ENCODE data around the gene NR2E3. TPM values are rescaled to one million over a fixed set of nuclear protein-coding genes. Genes with fewer than 3 reads are reported as not detected.

Gene NR2E3
- total and polyA plus RNA-seq, 4 donors: 0.17 to 0.18 TPM; not detected in 2

DNA sequence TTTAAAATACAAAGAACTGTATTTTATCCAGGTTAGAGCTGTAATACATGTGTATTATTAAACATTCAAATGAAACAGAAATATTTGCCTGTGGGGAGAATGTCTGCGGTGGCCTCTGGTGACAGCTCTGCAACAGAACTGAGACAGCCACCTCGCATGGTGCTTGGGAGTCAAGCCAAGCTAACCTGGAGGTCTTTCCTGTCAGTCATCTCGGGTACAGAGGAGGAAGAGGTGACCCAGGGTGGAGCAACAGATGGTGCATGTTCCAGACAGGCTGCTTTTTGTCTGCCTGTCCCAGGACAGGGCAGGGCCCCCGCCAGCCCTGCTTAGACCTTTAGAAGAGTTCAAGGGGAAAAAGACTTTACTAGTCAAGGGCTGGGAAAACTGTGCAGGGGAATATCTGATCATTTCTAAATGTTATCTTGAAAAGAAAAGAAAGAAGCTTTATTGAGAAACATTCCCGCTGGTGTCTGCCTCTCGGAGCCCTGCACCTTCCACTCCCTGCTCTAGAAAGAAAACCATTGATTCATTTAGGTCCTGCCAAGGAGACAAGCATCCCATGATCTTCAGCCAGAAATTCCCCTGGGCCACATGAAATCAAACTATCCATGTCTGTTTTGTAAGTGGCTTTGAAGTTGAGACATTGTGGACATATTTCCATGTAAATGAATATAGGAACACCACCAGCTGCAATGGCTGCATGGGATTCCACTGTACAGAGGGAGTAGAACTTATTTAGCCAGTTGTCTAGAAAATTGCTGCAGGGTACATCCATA, 5.5 kb upstream of the NR2E3 start:
- no peaks in the 10 kb centered on the region for H3K4me1 ChIP-seq (ENCODE audit: control insufficient read depth in 4 of 4, insufficient read depth in 4 of 4, low read length in 3 of 4)
- no peaks in the 10 kb centered on the region for H3K9me3 ChIP-seq (ENCODE audit: control insufficient read depth in 4 of 4, low read length in 3 of 4)
- peaks cover 0 to 4% (median 2%) of the 10 kb centered on the region in 4 donors for H3K27me3 ChIP-seq (ENCODE audit: control insufficient read depth in 4 of 4, insufficient read depth in 4 of 4, low read length in 3 of 4)
- H3K36me3 ChIP-seq (ENCODE audit: control insufficient read depth in 4 of 4, insufficient read depth in 3 of 4, low read depth in 1 of 4, low read length in 3 of 4): no peaks in the 10 kb centered on the region
- 80% methylated on average over 6 of the region's 6 CpGs for WGBS
- no peak overlapping the region for H3K4me3 ChIP-seq (ENCODE audit: low read depth in 1 of 3, low read length in 3 of 3)
- TF ChIP-seq FOXA1 (IDR thresholded peaks at IDR 0.05) (no peak), HNF4G (IDR thresholded peaks at IDR 0.05) (no peak), RAD21 (IDR thresholded peaks at IDR 0.05) (no peak), JUND (IDR thresholded peaks at IDR 0.05) (no peak), YY1 (IDR thresholded peaks at IDR 0.05) (no peak), SP1 (IDR thresholded peaks at IDR 0.05) (no peak), HNF4A (conservative IDR thresholded peaks at IDR 0.05) (no peak), TAF1 (conservative IDR thresholded peaks at IDR 0.05) (no peak), EGR1 (IDR thresholded peaks at IDR 0.05; ENCODE audit: low read depth in 2 of 2) (no peak), FOXA2 (IDR thresholded peaks at IDR 0.05) (no peak), NR2F2 (IDR thresholded peaks at IDR 0.05) (no peak)
- TF ChIP-seq, protein P1, sequence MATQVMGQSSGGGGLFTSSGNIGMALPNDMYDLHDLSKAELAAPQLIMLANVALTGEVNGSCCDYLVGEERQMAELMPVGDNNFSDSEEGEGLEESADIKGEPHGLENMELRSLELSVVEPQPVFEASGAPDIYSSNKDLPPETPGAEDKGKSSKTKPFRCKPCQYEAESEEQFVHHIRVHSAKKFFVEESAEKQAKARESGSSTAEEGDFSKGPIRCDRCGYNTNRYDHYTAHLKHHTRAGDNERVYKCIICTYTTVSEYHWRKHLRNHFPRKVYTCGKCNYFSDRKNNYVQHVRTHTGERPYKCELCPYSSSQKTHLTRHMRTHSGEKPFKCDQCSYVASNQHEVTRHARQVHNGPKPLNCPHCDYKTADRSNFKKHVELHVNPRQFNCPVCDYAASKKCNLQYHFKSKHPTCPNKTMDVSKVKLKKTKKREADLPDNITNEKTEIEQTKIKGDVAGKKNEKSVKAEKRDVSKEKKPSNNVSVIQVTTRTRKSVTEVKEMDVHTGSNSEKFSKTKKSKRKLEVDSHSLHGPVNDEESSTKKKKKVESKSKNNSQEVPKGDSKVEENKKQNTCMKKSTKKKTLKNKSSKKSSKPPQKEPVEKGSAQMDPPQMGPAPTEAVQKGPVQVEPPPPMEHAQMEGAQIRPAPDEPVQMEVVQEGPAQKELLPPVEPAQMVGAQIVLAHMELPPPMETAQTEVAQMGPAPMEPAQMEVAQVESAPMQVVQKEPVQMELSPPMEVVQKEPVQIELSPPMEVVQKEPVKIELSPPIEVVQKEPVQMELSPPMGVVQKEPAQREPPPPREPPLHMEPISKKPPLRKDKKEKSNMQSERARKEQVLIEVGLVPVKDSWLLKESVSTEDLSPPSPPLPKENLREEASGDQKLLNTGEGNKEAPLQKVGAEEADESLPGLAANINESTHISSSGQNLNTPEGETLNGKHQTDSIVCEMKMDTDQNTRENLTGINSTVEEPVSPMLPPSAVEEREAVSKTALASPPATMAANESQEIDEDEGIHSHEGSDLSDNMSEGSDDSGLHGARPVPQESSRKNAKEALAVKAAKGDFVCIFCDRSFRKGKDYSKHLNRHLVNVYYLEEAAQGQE (IDR thresholded peaks at IDR 0.05): no peak
- no peak overlapping the region for H3K27ac ChIP-seq (ENCODE audit: low read depth in 1 of 2, low read length in 2 of 2)
- H3K9ac ChIP-seq (ENCODE audit: low read depth in 1 of 2, low read length in 2 of 2): no peak overlapping the region
- DNase-seq (ENCODE audit: low spot score): no peak

GRCh38 chr15:71806452-71806931, 3.9 kb upstream of the NR2E3 start:
- no peak for DNase-seq (ENCODE audit: low spot score)
- TF ChIP-seq FOXA2 (IDR thresholded peaks at IDR 0.05) (no peak), EGR1 (IDR thresholded peaks at IDR 0.05; ENCODE audit: low read depth in 2 of 2) (no peak), TAF1 (conservative IDR thresholded peaks at IDR 0.05) (no peak)
- Histone ChIP-seq H3K27me3 (ENCODE audit: control insufficient read depth in 4 of 4, insufficient read depth in 4 of 4, low read length in 3 of 4) (peaks cover 0 to 4% (median 2%) of the 10 kb centered on the region in 4 donors), H3K4me3 (ENCODE audit: low read depth in 1 of 3, low read length in 3 of 3) (no peak overlapping the region), H3K27ac (ENCODE audit: low read depth in 1 of 2, low read length in 2 of 2) (no peak overlapping the region), H3K36me3 (ENCODE audit: control insufficient read depth in 4 of 4, insufficient read depth in 3 of 4, low read depth in 1 of 4, low read length in 3 of 4) (no peaks in the 10 kb centered on the region), H3K4me1 (ENCODE audit: control insufficient read depth in 4 of 4, insufficient read depth in 4 of 4, low read length in 3 of 4) (no peaks in the 10 kb centered on the region), H3K9ac (ENCODE audit: low read depth in 1 of 2, low read length in 2 of 2) (no peak overlapping the region), H3K9me3 (ENCODE audit: control insufficient read depth in 4 of 4, low read length in 3 of 4) (no peaks in the 10 kb centered on the region)
- 44% methylated on average over 7 of the region's 7 CpGs for WGBS

GRCh38 chr15:71807125-71807629, 3.2 kb upstream of the NR2E3 start:
- H3K9me3 ChIP-seq (ENCODE audit: control insufficient read depth in 4 of 4, low read length in 3 of 4): no peaks in the 10 kb centered on the region
- peaks cover 0 to 4% (median 2%) of the 10 kb centered on the region in 4 donors for H3K27me3 ChIP-seq (ENCODE audit: control insufficient read depth in 4 of 4, insufficient read depth in 4 of 4, low read length in 3 of 4)
- no peaks in the 10 kb centered on the region for H3K36me3 ChIP-seq (ENCODE audit: control insufficient read depth in 4 of 4, insufficient read depth in 3 of 4, low read depth in 1 of 4, low read length in 3 of 4)
- no peak overlapping the region for H3K4me3 ChIP-seq (ENCODE audit: low read depth in 1 of 3, low read length in 3 of 3)
- DNase-seq (ENCODE audit: low spot score): no peak
- no peaks in the 10 kb centered on the region for H3K4me1 ChIP-seq (ENCODE audit: control insufficient read depth in 4 of 4, insufficient read depth in 4 of 4, low read length in 3 of 4)
- H3K9ac ChIP-seq (ENCODE audit: low read depth in 1 of 2, low read length in 2 of 2): no peak overlapping the region
- WGBS: 75% methylated on average over 15 of the region's 15 CpGs
- no peak overlapping the region for H3K27ac ChIP-seq (ENCODE audit: low read depth in 1 of 2, low read length in 2 of 2)
- TF ChIP-seq ZBTB33 (IDR thresholded peaks at IDR 0.05): no peak
- TF ChIP-seq YY1 (IDR thresholded peaks at IDR 0.05): no peak
- TF ChIP-seq GABPA (IDR thresholded peaks at IDR 0.05 in 1 of 2, conservative IDR thresholded peaks at IDR 0.05 in 1 of 2): no peak
- no peak for TF ChIP-seq ATF3 (IDR thresholded peaks at IDR 0.05)
- TF ChIP-seq MAX (IDR thresholded peaks at IDR 0.05): no peak
- no peak for TF ChIP-seq RXRA (IDR thresholded peaks at IDR 0.05)
- no peak for TF ChIP-seq SP1 (IDR thresholded peaks at IDR 0.05)
- no peak for TF ChIP-seq CTCF (IDR thresholded peaks at IDR 0.05; ENCODE audit: low read depth, low read length, missing input control)
- TF ChIP-seq FOXA1 (IDR thresholded peaks at IDR 0.05): no peak
- no peak for TF ChIP-seq FOXA2 (IDR thresholded peaks at IDR 0.05)
- TF ChIP-seq RAD21 (IDR thresholded peaks at IDR 0.05): no peak
